H1 (cell line): Measurements from ENCODE around the gene CC2D1B. TPM values are rescaled to one million over a fixed set of nuclear protein-coding genes. Genes with fewer than 3 reads are reported as not detected.

Experiments used
- CTCF ChIA-PET: fragments of 300-600 bp; sonication (Branson Sonifier 250); formaldehyde crosslinking; loops from one replicate; lab custom pipeline; 2021; ENCODE audit not compliant: partially characterized antibody; lab: Charles Lee
- POLR2A ChIA-PET: fragments of 300-600 bp; sonication (Branson Sonifier 250); formaldehyde crosslinking; loops from one replicate; lab custom pipeline; 2021; ENCODE audit warnings: inconsistent platforms; ENCODE audit not compliant: partially characterized antibody; lab: Charles Lee
- DNase-seq, 2 experiments: peaks; one replicate each; pipeline versions ENCODE4 v3.0.0 to v3.0.0-alpha.2; 2010 to 2022; ENCODE audit warnings: low spot score in 2 of 2, low read depth in 1 of 2, mixed read lengths in 1 of 2
- FAIRE-seq: peaks from 2 replicates; lab custom pipeline; 2011; peaks lifted over from hg19 to GRCh38; lab: Jason Lieb, UNC
- H2AFZ ChIP-seq: 2 replicates; pipeline ENCODE4 v1.8.1; 2012; ENCODE audit warnings: low read length, inconsistent platforms
- H2AK5ac ChIP-seq: 2 replicates; pipeline ENCODE4 v1.6.1; 2013; ENCODE audit warnings: low read depth, low read length
- H2BK120ac ChIP-seq: replicated peaks from 2 replicates; pipeline ENCODE3; 2013; ENCODE audit warnings: low read depth, low read length, inconsistent platforms
- H2BK12ac ChIP-seq: 2 replicates; pipeline ENCODE4 v1.6.1; 2013; ENCODE audit warnings: low read depth, low read length
- H2BK15ac ChIP-seq: 2 replicates; pipeline ENCODE4 v1.6.1; 2013; ENCODE audit warnings: low read length
- H2BK20ac ChIP-seq: 2 replicates; pipeline ENCODE4 v1.6.1; 2013; ENCODE audit warnings: low read length
- H2BK5ac ChIP-seq: 2 replicates; pipeline ENCODE4 v1.6.1; 2013; ENCODE audit warnings: low read depth, low read length
- H3K14ac ChIP-seq: 2 replicates; pipeline ENCODE4 v1.6.1; 2013; ENCODE audit warnings: inconsistent platforms; ENCODE audit not compliant: insufficient read length
- H3K18ac ChIP-seq: 2 replicates; pipeline ENCODE4 v1.6.1; 2013; ENCODE audit warnings: low read length; ENCODE audit errors: extremely low read depth
- H3K23ac ChIP-seq: 2 replicates; pipeline ENCODE4 v1.6.1; 2013; ENCODE audit warnings: inconsistent platforms; ENCODE audit not compliant: insufficient read length
- H3K23me2 ChIP-seq: 2 replicates; pipeline ENCODE4 v1.6.1; 2013; ENCODE audit warnings: low read depth, low read length
- H3K27ac ChIP-seq: 2 replicates; pipeline ENCODE4 v1.6.1; 2011; ENCODE audit warnings: low read depth, low read length, inconsistent platforms
- H3K27me3 ChIP-seq, 4 experiments: replicated peaks in 1 of 4; 1 replicate in 1 of 4; 2 replicates in 3 of 4; pipeline versions ENCODE4 v1.6.1 to v1.8.1; 2011 to 2013; ENCODE audit warnings: low read length in 3 of 4, mild to moderate bottlenecking in 3 of 4, inconsistent platforms in 2 of 4, mixed read lengths in 2 of 4, moderate library complexity in 1 of 4; ENCODE audit not compliant: control insufficient read depth in 3 of 4, insufficient read depth in 3 of 4; ENCODE audit errors: extremely low read depth in 1 of 4
- H3K36me3 ChIP-seq, 4 experiments: 2 replicates each; pipeline versions ENCODE4 v1.6.1 to v1.8.1; 2011 to 2013; ENCODE audit warnings: mild to moderate bottlenecking in 4 of 4, low read length in 3 of 4, moderate library complexity in 2 of 4, control low read depth in 1 of 4, inconsistent platforms in 1 of 4; ENCODE audit not compliant: insufficient read depth in 4 of 4, control insufficient read depth in 2 of 4
- H3K4ac ChIP-seq: replicated peaks from 2 replicates; pipeline ENCODE3; 2013; ENCODE audit warnings: low read length, low read depth, mixed read lengths, inconsistent platforms; ENCODE audit not compliant: insufficient read length
- H3K4me1 ChIP-seq, 4 experiments: replicated peaks in 1 of 4; 1 replicate in 1 of 4; 2 replicates in 3 of 4; pipeline versions ENCODE4 v1.6.1 to v1.8.1; 2011 to 2013; ENCODE audit warnings: low read length in 3 of 4, inconsistent platforms in 2 of 4, mixed read lengths in 1 of 4; ENCODE audit not compliant: insufficient read depth in 4 of 4, control insufficient read depth in 3 of 4
- H3K4me2 ChIP-seq, 2 experiments: 2 replicates each; pipeline versions ENCODE4 v1.6.1 to v1.8.1; 2011 to 2013; ENCODE audit warnings: low read depth in 2 of 2, low read length in 2 of 2, control low read depth in 1 of 2, inconsistent platforms in 1 of 2, mild to moderate bottlenecking in 1 of 2; ENCODE audit not compliant: insufficient read depth in 1 of 2
- H3K4me3 ChIP-seq, 4 experiments: fragments of 200-600, 300-600 bp in 1 of 4; sonication (generic), shearing (Covaris generic), sonication (Bioruptor Twin) in 1 of 4; 2 replicates each; pipeline versions ENCODE4 v1.5.1 to v1.8.1; 2011 to 2016; ENCODE audit warnings: low read length in 4 of 4, low read depth in 3 of 4, control low read depth in 2 of 4, inconsistent platforms in 2 of 4, mild to moderate bottlenecking in 2 of 4, mixed read lengths in 1 of 4, moderate library complexity in 1 of 4; ENCODE audit not compliant: insufficient read depth in 2 of 4; ENCODE audit errors: extremely low read depth in 1 of 4
- H3K56ac ChIP-seq: replicated peaks from 2 replicates; pipeline ENCODE3; 2013; ENCODE audit warnings: low read depth, mild to moderate bottlenecking, mixed read lengths, low read length, inconsistent platforms; ENCODE audit not compliant: insufficient read length
- H3K79me1 ChIP-seq: 2 replicates; pipeline ENCODE4 v1.6.1; 2013; ENCODE audit warnings: low read depth, low read length, control low read depth
- H3K79me2 ChIP-seq, 2 experiments: 2 replicates each; pipeline versions ENCODE4 v1.6.1 to v1.8.1; 2012 to 2013; ENCODE audit warnings: low read length in 2 of 2, mild to moderate bottlenecking in 2 of 2, inconsistent platforms in 1 of 2; ENCODE audit not compliant: insufficient read depth in 2 of 2, control insufficient read depth in 1 of 2
- H3K9ac ChIP-seq, 4 experiments: replicated peaks in 1 of 4; 1 replicate in 1 of 4; 2 replicates in 3 of 4; pipeline versions ENCODE4 v1.6.1 to v1.8.1; 2011 to 2013; ENCODE audit warnings: low read depth in 3 of 4, low read length in 3 of 4, control low read depth in 2 of 4, mild to moderate bottlenecking in 2 of 4, moderate library complexity in 2 of 4, inconsistent platforms in 1 of 4; ENCODE audit errors: extremely low read depth in 1 of 4
- H3K9me3 ChIP-seq, 2 experiments: 2 replicates each; pipeline versions ENCODE4 v1.6.1 to v1.8.1; 2012 to 2013; ENCODE audit warnings: mild to moderate bottlenecking in 2 of 2, moderate library complexity in 2 of 2, control low read depth in 1 of 2, inconsistent platforms in 1 of 2, low read depth in 1 of 2, low read length in 1 of 2, mixed read lengths in 1 of 2; ENCODE audit not compliant: insufficient read depth in 2 of 2
- H4K20me1 ChIP-seq, 2 experiments: replicated peaks in 1 of 2; 2 replicates each; pipeline versions ENCODE3 to v1.8.1; 2011 to 2013; ENCODE audit warnings: inconsistent platforms in 2 of 2, low read length in 2 of 2, mild to moderate bottlenecking in 1 of 2; ENCODE audit not compliant: insufficient read depth in 2 of 2, control insufficient read depth in 1 of 2
- H4K5ac ChIP-seq: 2 replicates; pipeline ENCODE4 v1.6.1; 2013; ENCODE audit warnings: low read length, low read depth, mixed read lengths, inconsistent platforms; ENCODE audit not compliant: insufficient read length
- H4K8ac ChIP-seq: 2 replicates; pipeline ENCODE4 v1.8.0; 2013; ENCODE audit warnings: mild to moderate bottlenecking, moderate library complexity, low read length, inconsistent platforms; ENCODE audit not compliant: insufficient read depth; ENCODE audit errors: extremely low read depth
- H4K91ac ChIP-seq: replicated peaks from 2 replicates; pipeline ENCODE3; 2013; ENCODE audit warnings: low read length, mixed read lengths, inconsistent platforms; ENCODE audit not compliant: insufficient read length
- BRCA1 ChIP-seq: IDR thresholded peaks from 2 replicates; pipeline ENCODE4 v1.6.1; 2012; ENCODE audit warnings: low read depth, low read length, improper control_type of control experiment
- CBX8 ChIP-seq: fragments of 300-800, 300-1000 bp; sonication (generic); IDR thresholded peaks from 2 replicates; pipeline ENCODE4 v1.7.1; 2016; ENCODE audit warnings: low read depth, low read length, borderline replicate concordance
- CTBP2 ChIP-seq: IDR thresholded peaks from 2 replicates; pipeline ENCODE4 v1.7.0; 2011; ENCODE audit warnings: borderline replicate concordance, mild to moderate bottlenecking, moderate library complexity, mixed read lengths, low read length; ENCODE audit not compliant: insufficient read depth, insufficient read length
- FOSL1 ChIP-seq: IDR thresholded peaks from 2 replicates; pipeline ENCODE4 v1.6.1; 2011; ENCODE audit warnings: mild to moderate bottlenecking, low read depth, low read length, moderate library complexity; ENCODE audit not compliant: insufficient read depth
- PHF8 ChIP-seq: fragments of 200-600 bp; sonication (generic); conservative IDR thresholded peaks from 2 replicates; pipeline ENCODE4 v1.7.1; 2012; ENCODE audit warnings: low read depth, mild to moderate bottlenecking, inconsistent platforms, low read length, moderate library complexity
- RBBP5 ChIP-seq: IDR thresholded peaks from 2 replicates; pipeline ENCODE4 v1.7.1; 2012; ENCODE audit warnings: low read depth, mild to moderate bottlenecking, inconsistent platforms, low read length, moderate library complexity, borderline replicate concordance
- RFX5 ChIP-seq: IDR thresholded peaks from 2 replicates; pipeline ENCODE4 v1.6.1; 2011; ENCODE audit warnings: low read depth, low read length, improper control_type of control experiment, borderline replicate concordance
- SP2 ChIP-seq: IDR thresholded peaks from 2 replicates; pipeline ENCODE4 v1.6.1; 2012; ENCODE audit warnings: mild to moderate bottlenecking, low read length, inconsistent platforms
- SP4 ChIP-seq: IDR thresholded peaks from 2 replicates; pipeline ENCODE4 v1.6.1; 2012; ENCODE audit warnings: low read length, inconsistent platforms
- TAF1 ChIP-seq: IDR thresholded peaks from 2 replicates; pipeline ENCODE4 v1.6.1; 2011; ENCODE audit warnings: mild to moderate bottlenecking, low read depth, low read length
- TAF7 ChIP-seq: optimal IDR thresholded peaks from 2 replicates; pipeline ENCODE3; 2011; ENCODE audit warnings: low read depth, mild to moderate bottlenecking, inconsistent platforms, low read length, moderate library complexity, borderline replicate concordance
- TCF12 ChIP-seq: IDR thresholded peaks from 2 replicates; pipeline ENCODE4 v1.6.1; 2011; ENCODE audit warnings: low read depth, mild to moderate bottlenecking, low read length
- WGBS, 2 experiments: shearing (Covaris generic) in 1 of 2; methylation state at CpG; one replicate each; pipeline versions ENCODE4 v1.1.6 to v1.1.7; 2013 to 2015; ENCODE audit warnings: low lambda C conversion rate in 2 of 2, mixed read lengths in 2 of 2, inconsistent platforms in 1 of 2, low coverage in 1 of 2, missing lambda C conversion rate in 1 of 2; ENCODE audit not compliant: insufficient replicate concordance in 2 of 2, insufficient coverage in 1 of 2, insufficient read length in 1 of 2; ENCODE audit errors: extremely low coverage in 1 of 2, missing lambda C conversion rate in 1 of 2; 5-methylcytosine and 5-hydroxymethylcytosine counted together
- polyA plus RNA-seq, 7 experiments: library from polyadenylated mRNA; depleted of rRNA in 3 of 7; stranded (reverse) in 5 of 7; unstranded in 2 of 7; fragments of >200 nt in 5 of 7; fragments of 200-250 nt in 2 of 7; gene quantifications; 1 replicate in 5 of 7; 2 replicates in 1 of 7; 4 replicates in 1 of 7; pipeline versions ENCODE4 v1.2.1 to v1.2.3, GENCODE V29; 2011 to 2013; ENCODE audit warnings: missing spikeins in 2 of 7, mixed read lengths in 2 of 7
- total RNA-seq: library from RNA; stranded (reverse); fragmentation: NEBNext Ultra II Directional; extraction: Animal tissue kit (Norgen Biotek cat#: 25700); gene quantifications from 2 replicates; pipeline ENCODE4 v1.2.1, GENCODE V29; 2021
- TF ChIP-seq, protein P1 (sequence below): IDR thresholded peaks from 2 replicates; pipeline ENCODE4 v1.6.1; 2011; ENCODE audit warnings: low read depth, mild to moderate bottlenecking, low read length; ENCODE audit not compliant: insufficient read depth

CC2D1B gene
- total and polyA plus RNA-seq, 2 of the 8 experiments (the other 6 are each of a cell fraction or from before 2014, with no cell fraction given), result 7.4 to 13.1 TPM

GRCh38 chr1:52402860-52403240, 36.8 kb upstream of the CC2D1B start:
- no peak overlapping the region for H3K18ac ChIP-seq
- DNase-seq, result no peak
- no peaks in the 10 kb centered on the region for H3K27me3 ChIP-seq
- H2AFZ ChIP-seq, result no peak overlapping the region
- peaks cover 5 to 71% of the 10 kb centered on the region in 2 experiments; a peak in 3 of 4 replicates for H3K79me2 ChIP-seq
- no peak overlapping the region for H4K5ac ChIP-seq
- FAIRE-seq, result no peak
- no peak for TF ChIP-seq FOSL1
- TF ChIP-seq RFX5, result no peak
- no peak for TF ChIP-seq PHF8
- TF ChIP-seq SP4, result no peak
- TF ChIP-seq TAF1, result no peak
- no peak for TF ChIP-seq CBX8
- TF ChIP-seq CTBP2, result no peak
- TF ChIP-seq BRCA1, result no peak
- TF ChIP-seq, protein P1, sequence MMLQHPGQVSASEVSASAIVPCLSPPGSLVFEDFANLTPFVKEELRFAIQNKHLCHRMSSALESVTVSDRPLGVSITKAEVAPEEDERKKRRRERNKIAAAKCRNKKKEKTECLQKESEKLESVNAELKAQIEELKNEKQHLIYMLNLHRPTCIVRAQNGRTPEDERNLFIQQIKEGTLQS, result no peak
- TF ChIP-seq TCF12, result no peak
- TF ChIP-seq RBBP5, result no peak
- TF ChIP-seq SP2, result no peak
- no peak for TF ChIP-seq TAF7
- WGBS, 2 experiments, result 90% methylated on average over 3 of the region's 3 CpGs; no CpG with 5 or more reads in 1 of the 2 experiments
- H3K36me3 ChIP-seq, result peaks cover 12 to 43% (median 34%) of the 10 kb centered on the region in 4 experiments; a peak in 7 of 8 replicates
- H2AK5ac ChIP-seq, result no peak overlapping the region
- peak overlapping the region; percentile 89 to 94 (median 91); a peak in 6 of 8 replicates for H3K4me3 ChIP-seq
- ChIA-PET POLR2A (interaction anchor here (0.5 to 9.8 kb wide), 4 partner anchors 9 to 120 kb away, joined by 3 to 82 read pairs (median 14); no protein-coding TSS in a partner anchor), CTCF (no interaction called here)
- no peak overlapping the region for H3K27ac ChIP-seq
- no peak overlapping the region for H4K91ac ChIP-seq
- H3K56ac ChIP-seq, result no peak overlapping the region
- H3K4me2 ChIP-seq, result peak overlapping the region; percentile 71 to 82
- no peak overlapping the region for H3K4ac ChIP-seq
- H3K14ac ChIP-seq, result no peak overlapping the region
- no peaks in the 10 kb centered on the region for H3K9me3 ChIP-seq
- peaks cover 5% of the 10 kb centered on the region; the same call in 1 of the 2 replicates for H3K23me2 ChIP-seq
- peak overlapping the region in 1 of 4 experiments; percentile 98; a peak in 2 of 7 replicates for H3K9ac ChIP-seq
- H4K20me1 ChIP-seq, result peaks cover 5 to 7% of the 10 kb centered on the region in 2 experiments
- no peak overlapping the region for H3K23ac ChIP-seq
- 0 out of 2 replicates have a peak, but pooled peaks cover 2% of the 10 kb centered on the region for H3K79me1 ChIP-seq
- peaks cover 0 to 7% (median 0%) of the 10 kb centered on the region in 4 experiments; a peak in 1 of 7 replicates for H3K4me1 ChIP-seq
- no peak overlapping the region for H2BK120ac ChIP-seq
- H2BK15ac ChIP-seq, result no peak overlapping the region
- H2BK12ac ChIP-seq, result no peak overlapping the region
- no peak overlapping the region for H4K8ac ChIP-seq
- no peak overlapping the region for H2BK5ac ChIP-seq
- no peak overlapping the region for H2BK20ac ChIP-seq
